Non-pigmented ciliary epithelial cell (primary cell): ENCODE measurements around the gene RNU5D-1.
"Not testable (repeated sequence)": the region's sequence is repeated elsewhere in the genome, so short reads cannot be mapped to it uniquely, and the experiment has no call there.

Experiments used
- DNase-seq: peaks from one replicate; pipeline ENCODE4 v3.0.0-alpha.2; 2010; ENCODE audit warnings: low read depth

The RNU5D-1 gene

GRCh38 chr1:44730741-44731512 lies at the start of gene RNU5D-1:
RNU5D-1 (minus strand) TSS chr1:44731170.
- DNase-seq, result peak; percentile 94

- DNase-seq, result no peak
Measured at GRCh38 chr1:44780583-44781121, 49.7 kb upstream of the RNU5D-1 start.

GRCh38 chr1:44778705-44779576 lies 48.0 kb upstream of the RNU5D-1 start:
- no peak for DNase-seq

- DNase-seq, result no peak
Measured at GRCh38 chr1:44777969-44778635, 47.1 kb upstream of the RNU5D-1 start.

GRCh38 chr1:44777547-44777946 lies 46.6 kb upstream of the RNU5D-1 start:
- no peak for DNase-seq

GRCh38 chr1:44776730-44777068 lies 45.7 kb upstream of the RNU5D-1 start:
- DNase-seq, result no peak

GRCh38 chr1:44775930-44776729 lies 45.2 kb upstream of the RNU5D-1 start:
- DNase-seq, result no peak

- DNase-seq, result peak; percentile 67
Measured at GRCh38 chr1:44775078-44775929, 44.3 kb upstream of the RNU5D-1 start, which contains the start of gene RPS8. RPS8 (plus strand) TSS chr1:44775540; CDS start chr1:44775597, 57 bp downstream.

- DNase-seq, result not testable (repeated sequence)
Measured at GRCh38 chr1:44766421-44766820, 35.5 kb upstream of the RNU5D-1 start.

- no peak for DNase-seq
Measured at GRCh38 chr1:44760876-44761275, 29.9 kb upstream of the RNU5D-1 start.

GRCh38 chr1:44759077-44759476 lies 28.1 kb upstream of the RNU5D-1 start:
- no peak for DNase-seq

- DNase-seq, result no peak
Measured at GRCh38 chr1:44757420-44757819, 26.4 kb upstream of the RNU5D-1 start.

GRCh38 chr1:44747878-44748277 lies 16.9 kb upstream of the RNU5D-1 start:
- no peak for DNase-seq

GRCh38 chr1:44743211-44743610 lies 12.2 kb upstream of the RNU5D-1 start:
- no peak for DNase-seq

- no peak for DNase-seq
Measured at GRCh38 chr1:44740179-44740617, 9.2 kb upstream of the RNU5D-1 start.

GRCh38 chr1:44739307-44740178 lies 8.6 kb upstream of the RNU5D-1 start, which contains the start of gene KIF2C:
KIF2C (plus strand) TSS chr1:44739837; CDS start chr1:44739933, 96 bp downstream.
- peak; percentile 91 for DNase-seq

GRCh38 chr1:44738953-44739306 lies 8.0 kb upstream of the RNU5D-1 start:
- DNase-seq, result not testable (repeated sequence)

GRCh38 chr1:44735992-44736391 lies 5.0 kb upstream of the RNU5D-1 start:
- DNase-seq, result no peak

- DNase-seq, result no peak
Measured at GRCh38 chr1:44733784-44734183, 2.8 kb upstream of the RNU5D-1 start.
